Left lung (tissue), 10 donors: ENCODE measurements around the gene SPON1. TPM values are rescaled to one million over a fixed set of nuclear protein-coding genes. Genes with fewer than 3 reads are reported as not detected.
"Not testable (repeated sequence)": the region's sequence is repeated elsewhere in the genome, so short reads cannot be mapped to it uniquely, and the experiment has no call there.

ENCODE experiments used
- ATAC-seq: fragments of 200-7000 bp; cut with Tn5 transposase; one replicate; pipeline ENCODE4 v1.9.1; 2020; ENCODE audit warnings: moderate library complexity
- DNase-seq, 4 donors: peaks; one replicate each; pipeline ENCODE4 v3.0.0-alpha.2; 2013 to 2020
- H3K27ac ChIP-seq, 2 donors: fragments of 200-600 bp; sonication (generic) in 1 of 2; one replicate each; pipeline versions ENCODE4 v1.5.0 to v1.8.0; 2020 to 2021
- H3K27me3 ChIP-seq, 2 donors: fragments of 200-600 bp; sonication (generic) in 1 of 2; one replicate each; pipeline versions ENCODE4 v1.5.0 to v1.8.0; 2020 to 2021
- H3K36me3 ChIP-seq, 2 donors: fragments of 200-600 bp; sonication (generic) in 1 of 2; one replicate each; pipeline versions ENCODE4 v1.5.0 to v1.8.0; 2020 to 2021
- H3K4me1 ChIP-seq, 2 donors: fragments of 200-600 bp; one replicate each; pipeline ENCODE4 v1.8.0; 2021
- H3K4me3 ChIP-seq, 2 donors: fragments of 200-600 bp; sonication (generic) in 1 of 2; one replicate each; pipeline versions ENCODE4 v1.5.0 to v1.8.0; 2020 to 2021; ENCODE audit warnings: mild to moderate bottlenecking in 1 of 2
- H3K9me3 ChIP-seq, 2 donors: fragments of 200-600 bp; sonication (generic) in 1 of 2; one replicate each; pipeline versions ENCODE4 v1.5.0 to v1.8.0; 2020 to 2021
- CTCF ChIP-seq, 2 donors: fragments of 200-600 bp; sonication (generic) in 1 of 2; IDR thresholded peaks; one replicate each; pipeline versions ENCODE4 v1.5.0 to v1.8.0; 2021; ENCODE audit warnings: antibody characterized with exemption in 2 of 2
- intact Hi-C, 2 donors: fragments of 100-400 bp; cut with DNase I; formaldehyde crosslinking; loops; one replicate each; pipeline versions ENCODE4 v1.11.2 to v1.14.2; 2022
- polyA plus RNA-seq, 6 donors: library from polyadenylated mRNA; unstranded; fragments of 120-200 nt; gene quantifications; one replicate each; pipeline ENCODE4 v1.2.1, GENCODE V29; 2013; ENCODE audit not compliant: insufficient read length in 6 of 6
- total RNA-seq, 2 donors: library from RNA; stranded (reverse); fragmentation: NEBNext Ultra II Directional; extraction: Animal tissue kit (Norgen Biotek cat#: 25700); gene quantifications; one replicate each; pipeline ENCODE4 v1.2.1, GENCODE V29; 2021
- donor health status: DM: no; HTN: yes; CAD: no.
- donor health status: DM: no; HTN: no; CAD: no.

SPON1 gene
- total and polyA plus RNA-seq, 8 donors, result 83.2 to 136 (median 97.4) TPM

GRCh38 chr11:14029971-14030920, 67.7 kb downstream of the SPON1 start:
- intact Hi-C loops, result no loop called here
- DNase-seq, result peak in 3 of 4 donors; percentile 72 to 87 (median 80)

GRCh38 chr11:14035526-14035925, 73.0 kb downstream of the SPON1 start:
- intact Hi-C loops, H3K36me3 ChIP-seq, DNase-seq, H3K27me3 ChIP-seq, ATAC-seq, H3K27ac ChIP-seq, H3K4me1 ChIP-seq, H3K9me3 ChIP-seq, H3K4me3 ChIP-seq: not testable (repeated sequence)

More at GRCh38 chr11:14029971-14030920, 67.7 kb downstream of the SPON1 start:
- no peak for TF ChIP-seq CTCF (IDR thresholded peaks at IDR 0.05)
- H3K4me3 ChIP-seq, result no peak overlapping the region
- ATAC-seq, result peak; percentile 94
- peaks cover 12 to 13% of the 10 kb centered on the region in 2 donors for H3K4me1 ChIP-seq
- no peaks in the 10 kb centered on the region for H3K9me3 ChIP-seq
- H3K27ac ChIP-seq, result peak overlapping the region in 1 of 2 donors; percentile 21
- H3K27me3 ChIP-seq, result peaks cover 0 to 8% of the 10 kb centered on the region in 2 donors
- H3K36me3 ChIP-seq, result no peaks in the 10 kb centered on the region

GRCh38 chr11:14036469-14036868, 73.9 kb downstream of the SPON1 start:
- ATAC-seq (no peak), DNase-seq (no peak)
- no peak overlapping the region for H3K4me3 ChIP-seq
- H3K4me1 ChIP-seq, result no peaks in the 10 kb centered on the region
- H3K9me3 ChIP-seq, result no peaks in the 10 kb centered on the region
- H3K27me3 ChIP-seq, result no peaks in the 10 kb centered on the region
- intact Hi-C loops, result no loop called here
- H3K36me3 ChIP-seq, result no peaks in the 10 kb centered on the region
- H3K27ac ChIP-seq, result no peak overlapping the region
- no peak for TF ChIP-seq CTCF (IDR thresholded peaks at IDR 0.05)

DNA sequence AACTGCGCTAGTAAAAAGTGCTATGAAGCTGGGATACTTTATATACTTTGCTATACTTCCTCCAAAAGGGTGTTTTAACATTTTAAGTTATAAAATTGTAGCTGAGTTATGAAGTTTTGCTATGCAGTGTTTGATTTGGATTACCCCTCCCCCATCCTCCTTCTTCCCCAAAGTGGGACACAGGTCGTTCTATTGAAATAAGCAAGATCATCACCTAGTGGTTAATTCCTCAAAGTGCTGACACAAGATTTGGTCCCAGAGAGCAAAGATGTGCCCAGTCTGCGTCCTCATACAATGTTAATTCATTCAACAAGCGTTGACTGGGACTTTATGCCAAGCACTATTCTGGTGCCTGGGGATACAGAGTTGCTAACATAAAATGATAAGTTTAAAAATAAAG, 78.5 kb downstream of the SPON1 start:
- intact Hi-C loops, result no loop called here
- ATAC-seq, result no peak
- no peaks in the 10 kb centered on the region for H3K9me3 ChIP-seq

DNA sequence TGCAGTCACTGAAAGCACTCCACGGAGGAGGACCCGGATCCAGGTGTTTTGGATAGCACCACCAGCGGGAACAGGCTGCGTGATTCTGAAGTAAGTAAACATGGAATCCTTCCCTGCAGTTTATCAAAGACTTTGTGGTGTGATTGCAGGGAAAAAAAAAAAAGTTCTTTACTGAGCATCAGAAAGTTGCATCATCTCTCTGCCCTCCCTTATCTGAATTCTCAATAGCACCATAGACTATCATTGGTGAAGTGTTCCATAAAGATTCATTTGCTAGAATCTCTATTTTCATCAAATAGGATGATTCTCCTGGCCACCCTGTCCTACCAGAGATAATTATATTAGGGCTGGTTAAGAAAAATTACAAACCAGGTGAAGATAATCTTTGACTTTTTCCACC, 79.0 kb downstream of the SPON1 start:
- Histone ChIP-seq H3K4me1 (no peaks in the 10 kb centered on the region), H3K27me3 (no peaks in the 10 kb centered on the region), H3K36me3 (no peaks in the 10 kb centered on the region), H3K4me3 (no peak overlapping the region), H3K27ac (no peak overlapping the region), H3K9me3 (no peaks in the 10 kb centered on the region)
- no peak for TF ChIP-seq CTCF (IDR thresholded peaks at IDR 0.05)
- no peak for ATAC-seq
- no peak for DNase-seq
- intact Hi-C loops, result no loop called here

More for the DNA sequence above, 78.5 kb downstream of the SPON1 start:
- Histone ChIP-seq H3K4me3 (no peak overlapping the region), H3K4me1 (no peaks in the 10 kb centered on the region), H3K27me3 (no peaks in the 10 kb centered on the region), H3K27ac (no peak overlapping the region), H3K36me3 (no peaks in the 10 kb centered on the region)
- no peak for DNase-seq
- TF ChIP-seq CTCF (IDR thresholded peaks at IDR 0.05), result no peak
